ENCODE results near the gene CCDC61. TPM values are rescaled to one million over a fixed set of nuclear protein-coding genes. Genes with fewer than 3 reads are reported as not detected.

The CCDC61 gene
- total RNA-seq, 1 experiment from 2014 or later = 16.9 TPM

DNA sequence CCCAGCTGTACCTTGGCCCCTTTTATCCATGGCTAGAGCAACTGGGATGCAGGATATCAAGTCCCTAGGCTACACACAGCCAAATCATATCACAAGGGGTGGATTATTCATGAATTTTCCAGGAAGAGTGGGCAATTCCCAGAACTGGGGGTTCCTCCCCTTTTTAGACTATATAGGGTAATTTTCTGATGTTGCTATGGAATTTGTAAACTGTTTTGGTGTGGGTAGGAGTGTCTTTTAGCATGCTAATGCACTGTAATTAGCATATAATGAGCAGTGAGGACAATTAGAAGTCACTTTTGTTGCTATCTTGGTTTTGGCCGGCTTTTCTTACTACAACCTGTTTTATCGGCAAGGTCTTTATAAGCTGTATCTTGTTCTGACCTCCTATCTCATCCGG, 63.5 kb downstream of the CCDC61 start:
- no CpG with 5 or more reads among the region's 3 CpGs for WGBS (ENCODE audit: extremely low coverage, insufficient read length, low lambda C conversion rate)
- Histone ChIP-seq H4K8ac (replicated peaks; ENCODE audit: insufficient read length, low read depth, low read length) (no peak overlapping the region), H4K91ac (ENCODE audit: insufficient read length, low read depth, low read length) (no peak overlapping the region), H4K5ac (ENCODE audit: insufficient read length, low read depth, low read length) (no peak overlapping the region), H2BK12ac (ENCODE audit: insufficient read length, low read depth, low read length) (no peak overlapping the region), H3K9ac (ENCODE audit: extremely low read depth, insufficient read length, low read length) (no peak overlapping the region), H3K56ac (ENCODE audit: insufficient read length, low read depth, low read length) (no peak overlapping the region), H3K23me2 (ENCODE audit: insufficient read length, low read depth, low read length, poor library complexity, severe bottlenecking) (no peaks in the 10 kb centered on the region), H2BK20ac (ENCODE audit: low read depth, low read length, poor library complexity, severe bottlenecking) (no peak overlapping the region), H3K27me3 (ENCODE audit: insufficient read depth, low read length) (no peaks in the 10 kb centered on the region), H3K79me2 (ENCODE audit: insufficient read depth, low read length) (no peaks in the 10 kb centered on the region), H3K4me2 (ENCODE audit: insufficient read depth, insufficient read length, low read length) (no peak overlapping the region), H4K20me1 (ENCODE audit: control insufficient read depth, insufficient read depth, insufficient read length) (no peaks in the 10 kb centered on the region), H3K27ac (ENCODE audit: insufficient read length, low read depth, low read length) (no peak overlapping the region), H2BK120ac (ENCODE audit: low read depth, low read length, poor library complexity, severe bottlenecking) (no peak overlapping the region), H3K4me1 (ENCODE audit: insufficient read depth, low read length) (no peaks in the 10 kb centered on the region), H3K18ac (ENCODE audit: insufficient read length, low read depth, low read length) (no peak overlapping the region), H3K23ac (ENCODE audit: insufficient read length, low read depth, low read length) (no peak overlapping the region), H3T11ph (ENCODE audit: low read length) (no peak overlapping the region), H2BK5ac (ENCODE audit: insufficient read length, low read length) (no peak overlapping the region), H3K79me1 (ENCODE audit: insufficient read depth, low read depth, low read length, poor library complexity, severe bottlenecking) (no peaks in the 10 kb centered on the region), H2BK15ac (ENCODE audit: low read depth, low read length) (no peak overlapping the region), H3K4ac (ENCODE audit: low read depth, low read length) (no peak overlapping the region), H2AFZ (ENCODE audit: low read length) (no peak overlapping the region), H3K9me3 (ENCODE audit: control insufficient read depth, low read depth, low read length) (peaks cover 8% of the 10 kb centered on the region), H2AK5ac (ENCODE audit: insufficient read length, low read length) (no peak overlapping the region), H3K14ac (ENCODE audit: insufficient read depth, low read length) (no peak overlapping the region)
- no peak for DNase-seq
- no peak overlapping the region for H3K4me3 Mint-ChIP-seq
- H3K4me1 Mint-ChIP-seq = no peaks in the 10 kb centered on the region
- peaks cover 0 to 6% (median 0%) of the 10 kb centered on the region in 3 experiments; a peak in 3 of 7 replicates for H3K36me3 Mint-ChIP-seq (ENCODE audit: insufficient read depth in 1 of 3, low read depth in 3 of 3)
- TF ChIP-seq, protein P1, sequence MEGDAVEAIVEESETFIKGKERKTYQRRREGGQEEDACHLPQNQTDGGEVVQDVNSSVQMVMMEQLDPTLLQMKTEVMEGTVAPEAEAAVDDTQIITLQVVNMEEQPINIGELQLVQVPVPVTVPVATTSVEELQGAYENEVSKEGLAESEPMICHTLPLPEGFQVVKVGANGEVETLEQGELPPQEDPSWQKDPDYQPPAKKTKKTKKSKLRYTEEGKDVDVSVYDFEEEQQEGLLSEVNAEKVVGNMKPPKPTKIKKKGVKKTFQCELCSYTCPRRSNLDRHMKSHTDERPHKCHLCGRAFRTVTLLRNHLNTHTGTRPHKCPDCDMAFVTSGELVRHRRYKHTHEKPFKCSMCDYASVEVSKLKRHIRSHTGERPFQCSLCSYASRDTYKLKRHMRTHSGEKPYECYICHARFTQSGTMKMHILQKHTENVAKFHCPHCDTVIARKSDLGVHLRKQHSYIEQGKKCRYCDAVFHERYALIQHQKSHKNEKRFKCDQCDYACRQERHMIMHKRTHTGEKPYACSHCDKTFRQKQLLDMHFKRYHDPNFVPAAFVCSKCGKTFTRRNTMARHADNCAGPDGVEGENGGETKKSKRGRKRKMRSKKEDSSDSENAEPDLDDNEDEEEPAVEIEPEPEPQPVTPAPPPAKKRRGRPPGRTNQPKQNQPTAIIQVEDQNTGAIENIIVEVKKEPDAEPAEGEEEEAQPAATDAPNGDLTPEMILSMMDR (conservative IDR thresholded peaks at IDR 0.05) = no peak
- no peak overlapping the region; a peak in 1 of 7 replicates for H3K27ac Mint-ChIP-seq
- H3K27me3 Mint-ChIP-seq (ENCODE audit: low read depth) = peaks cover 56% of the 10 kb centered on the region
- peaks cover 31 to 37% of the 10 kb centered on the region in 2 experiments; a peak in 4 of 5 replicates for H3K9me3 Mint-ChIP-seq
